ENCODE measurements around the gene PCBP3. TPM values are rescaled to one million over a fixed set of nuclear protein-coding genes. Genes with fewer than 3 reads are reported as not detected.
"Not testable (repeated sequence)": the region's sequence is repeated elsewhere in the genome, so short reads cannot be mapped to it uniquely, and the experiment has no call there.

PCBP3 gene
- total RNA-seq, 2 experiments from 2014 or later = 12.2 to 13.2 TPM

- Mint-ChIP-seq H3K4me3 (no peak overlapping the region), H3K9me3 (ENCODE audit: low read depth) (no peaks in the 10 kb centered on the region), H3K36me3 (ENCODE audit: low read depth) (no peaks in the 10 kb centered on the region), H3K27ac (no peak overlapping the region), H3K27me3 (no peaks in the 10 kb centered on the region), H3K4me1 (no peaks in the 10 kb centered on the region)
- no peak for DNase-seq
- ChIA-PET CTCF (no interaction called here), POLR2A (no interaction called here)
- intact Hi-C loops (cut with DNase I, micrococcal nuclease) = no loop called here
- no peak for ATAC-seq
Measured at GRCh38 chr21:45799765-45800338, 156.3 kb downstream of the PCBP3 start.

DNA sequence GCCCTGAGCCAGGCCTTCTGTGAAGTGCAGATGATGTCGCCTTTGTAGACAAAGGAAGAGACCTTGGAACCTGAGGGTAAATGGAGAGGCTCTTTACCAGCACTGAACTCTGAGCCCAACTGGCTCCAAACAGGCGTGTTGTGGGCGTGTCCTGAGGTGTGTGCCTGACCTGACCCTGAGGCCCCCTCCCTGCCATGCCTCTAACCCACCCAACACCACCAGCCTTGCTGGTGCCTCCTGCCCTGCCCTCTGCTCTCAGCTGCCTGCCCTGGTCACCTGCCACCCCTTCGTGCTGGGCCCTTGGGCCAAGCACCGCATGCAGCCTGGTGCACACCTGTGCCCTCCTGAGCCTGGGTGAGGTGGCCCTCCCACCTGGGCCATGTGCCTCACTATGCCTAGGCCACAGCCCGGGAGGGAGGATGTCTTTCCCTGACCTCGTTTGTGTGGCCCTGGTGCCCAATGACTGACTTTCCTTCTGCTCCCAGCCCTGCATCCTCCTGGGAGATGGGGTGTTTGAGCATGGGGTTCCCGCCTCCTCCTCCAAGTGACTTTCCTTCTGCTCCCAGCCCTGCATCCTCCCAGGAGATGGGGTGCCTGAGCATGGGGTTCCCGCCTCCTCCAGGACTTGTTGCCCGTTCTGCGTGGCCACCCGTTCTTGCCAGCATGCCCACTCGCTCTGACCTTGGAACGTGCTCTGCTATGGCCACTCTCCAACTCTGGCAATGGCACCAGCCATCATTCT lies 157.0 kb downstream of the PCBP3 start:
- no peaks in the 10 kb centered on the region for H3K4me1 Mint-ChIP-seq
- H3K27me3 Mint-ChIP-seq = no peaks in the 10 kb centered on the region
- intact Hi-C loops (cut with DNase I, micrococcal nuclease) = no loop called here
- no peak overlapping the region for H3K27ac Mint-ChIP-seq
- ChIA-PET CTCF (no interaction called here), POLR2A (no interaction called here)
- no peaks in the 10 kb centered on the region for H3K36me3 Mint-ChIP-seq (ENCODE audit: low read depth)
- H3K9me3 Mint-ChIP-seq (ENCODE audit: low read depth) = no peaks in the 10 kb centered on the region
- no peak overlapping the region for H3K4me3 Mint-ChIP-seq
- no peak for ATAC-seq
- no peak for DNase-seq

- Mint-ChIP-seq H3K27me3 (no peaks in the 10 kb centered on the region), H3K27ac (no peak overlapping the region), H3K36me3 (ENCODE audit: low read depth) (no peaks in the 10 kb centered on the region), H3K9me3 (ENCODE audit: low read depth) (no peaks in the 10 kb centered on the region), H3K4me1 (no peaks in the 10 kb centered on the region), H3K4me3 (no peak overlapping the region)
- intact Hi-C loops (cut with DNase I, micrococcal nuclease) = no loop called here
- CTCF ChIA-PET = no interaction called here
- no peak for ATAC-seq
- DNase-seq = no peak
- POLR2A ChIA-PET = no interaction called here
Measured at GRCh38 chr21:45801129-45801964, 157.8 kb downstream of the PCBP3 start.

GRCh38 chr21:45801989-45802388 lies 158.5 kb downstream of the PCBP3 start:
- H3K4me3 Mint-ChIP-seq = no peak overlapping the region
- H3K4me1 Mint-ChIP-seq = no peaks in the 10 kb centered on the region
- H3K36me3 Mint-ChIP-seq (ENCODE audit: low read depth) = peaks cover under 1% of the 10 kb centered on the region
- POLR2A ChIA-PET = no interaction called here
- CTCF ChIA-PET = no interaction called here
- no peak overlapping the region for H3K27ac Mint-ChIP-seq
- intact Hi-C loops (cut with DNase I, micrococcal nuclease) = no loop called here
- ATAC-seq (no peak), DNase-seq (no peak)
- H3K9me3 Mint-ChIP-seq (ENCODE audit: low read depth) = no peaks in the 10 kb centered on the region
- no peaks in the 10 kb centered on the region for H3K27me3 Mint-ChIP-seq

DNA sequence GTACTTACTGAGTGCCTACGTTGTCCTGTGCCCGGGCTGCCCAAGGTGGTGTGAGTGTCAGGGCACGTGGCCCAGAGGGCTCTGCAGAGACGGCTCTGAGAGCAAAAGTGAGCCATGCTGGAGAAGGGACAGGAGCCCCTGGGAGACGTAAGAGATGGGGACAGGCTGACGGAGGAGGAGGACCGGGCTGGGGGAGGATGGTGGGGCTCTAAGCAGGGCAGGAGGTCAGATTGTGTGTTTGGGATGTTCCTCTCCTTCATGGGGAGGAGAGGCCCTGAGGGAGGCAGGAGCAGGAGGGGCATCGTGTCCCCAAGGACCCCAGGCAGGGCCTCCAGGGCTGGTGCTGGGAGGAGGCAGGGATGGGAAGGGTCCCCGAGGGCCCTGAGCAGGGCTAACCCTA lies 158.9 kb downstream of the PCBP3 start:
- peaks cover 4% of the 10 kb centered on the region for H3K36me3 Mint-ChIP-seq (ENCODE audit: low read depth)
- no peaks in the 10 kb centered on the region for H3K27me3 Mint-ChIP-seq
- H3K9me3 Mint-ChIP-seq (ENCODE audit: low read depth) = no peaks in the 10 kb centered on the region
- H3K27ac Mint-ChIP-seq = no peak overlapping the region
- ATAC-seq (no peak), DNase-seq (no peak)
- intact Hi-C loops (cut with DNase I, micrococcal nuclease) = no loop called here
- CTCF ChIA-PET = no interaction called here
- POLR2A ChIA-PET = no interaction called here
- no peaks in the 10 kb centered on the region for H3K4me1 Mint-ChIP-seq
- no peak overlapping the region for H3K4me3 Mint-ChIP-seq

GRCh38 chr21:45802956-45803617 lies 159.6 kb downstream of the PCBP3 start:
- H3K9me3 Mint-ChIP-seq (ENCODE audit: low read depth) = no peaks in the 10 kb centered on the region
- no peaks in the 10 kb centered on the region for H3K4me1 Mint-ChIP-seq
- H3K27ac Mint-ChIP-seq = no peak overlapping the region
- ChIA-PET CTCF (no interaction called here), POLR2A (no interaction called here)
- intact Hi-C loops (cut with DNase I, micrococcal nuclease) = no loop called here
- H3K36me3 Mint-ChIP-seq (ENCODE audit: low read depth) = peaks cover 4% of the 10 kb centered on the region
- no peak for DNase-seq
- no peak for ATAC-seq
- H3K27me3 Mint-ChIP-seq = no peaks in the 10 kb centered on the region
- no peak overlapping the region for H3K4me3 Mint-ChIP-seq

GRCh38 chr21:45803618-45804340 lies 160.3 kb downstream of the PCBP3 start:
- Mint-ChIP-seq H3K27ac (no peak overlapping the region), H3K4me3 (no peak overlapping the region), H3K4me1 (no peaks in the 10 kb centered on the region), H3K9me3 (ENCODE audit: low read depth) (no peaks in the 10 kb centered on the region), H3K36me3 (ENCODE audit: low read depth) (peaks cover 4% of the 10 kb centered on the region), H3K27me3 (no peaks in the 10 kb centered on the region)
- DNase-seq = no peak
- intact Hi-C loops (cut with DNase I, micrococcal nuclease) = no loop called here
- no peak for ATAC-seq
- CTCF ChIA-PET = interaction anchor here (0.6 kb wide), 1 partner anchor 757 kb away, joined by 3 read pairs; no protein-coding TSS in a partner anchor
- POLR2A ChIA-PET = no interaction called here

DNA sequence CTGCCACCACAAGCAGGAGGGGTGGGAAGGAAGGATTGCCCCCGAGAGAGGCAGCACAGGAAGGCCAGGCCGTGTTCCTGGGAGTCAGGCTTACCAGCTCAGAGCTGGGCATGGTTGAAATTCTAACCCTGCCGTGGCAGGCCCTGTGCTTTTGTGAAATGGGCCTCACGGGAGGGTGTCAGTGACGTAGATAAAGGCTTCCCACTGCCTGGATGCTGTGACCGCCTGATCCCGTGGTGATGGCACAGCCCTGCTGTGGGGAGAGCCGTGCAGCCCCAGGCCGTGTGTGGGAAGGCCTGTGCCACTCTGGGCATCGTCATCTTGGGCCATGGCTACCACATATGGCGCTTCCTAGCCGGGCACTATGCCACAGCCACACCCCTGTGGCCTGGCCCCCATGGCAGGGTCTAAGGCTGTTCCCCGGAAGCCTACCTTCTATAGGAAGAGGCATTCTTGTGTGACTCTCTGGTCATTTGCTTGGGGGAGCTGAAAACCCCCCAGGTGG lies 161.3 kb downstream of the PCBP3 start:
- intact Hi-C loops (cut with DNase I, micrococcal nuclease) = no loop called here
- no peaks in the 10 kb centered on the region for H3K4me1 Mint-ChIP-seq
- no peak overlapping the region for H3K27ac Mint-ChIP-seq
- POLR2A ChIA-PET = no interaction called here
- CTCF ChIA-PET = no interaction called here
- DNase-seq (no peak), ATAC-seq (no peak)
- H3K36me3 Mint-ChIP-seq (ENCODE audit: low read depth) = peaks cover 4% of the 10 kb centered on the region
- no peaks in the 10 kb centered on the region for H3K9me3 Mint-ChIP-seq (ENCODE audit: low read depth)
- no peaks in the 10 kb centered on the region for H3K27me3 Mint-ChIP-seq
- no peak overlapping the region for H3K4me3 Mint-ChIP-seq

- no peak overlapping the region for H3K4me3 Mint-ChIP-seq
- H3K36me3 Mint-ChIP-seq (ENCODE audit: low read depth) = peaks cover 4% of the 10 kb centered on the region
- ChIA-PET POLR2A (no interaction called here), CTCF (no interaction called here)
- no peak for DNase-seq
- intact Hi-C loops (cut with DNase I, micrococcal nuclease) = no loop called here
- no peak for ATAC-seq
- H3K27ac Mint-ChIP-seq = no peak overlapping the region
- no peaks in the 10 kb centered on the region for H3K27me3 Mint-ChIP-seq
- no peaks in the 10 kb centered on the region for H3K4me1 Mint-ChIP-seq
- H3K9me3 Mint-ChIP-seq (ENCODE audit: low read depth) = no peaks in the 10 kb centered on the region
Measured at GRCh38 chr21:45805321-45805720, 161.8 kb downstream of the PCBP3 start.

DNA sequence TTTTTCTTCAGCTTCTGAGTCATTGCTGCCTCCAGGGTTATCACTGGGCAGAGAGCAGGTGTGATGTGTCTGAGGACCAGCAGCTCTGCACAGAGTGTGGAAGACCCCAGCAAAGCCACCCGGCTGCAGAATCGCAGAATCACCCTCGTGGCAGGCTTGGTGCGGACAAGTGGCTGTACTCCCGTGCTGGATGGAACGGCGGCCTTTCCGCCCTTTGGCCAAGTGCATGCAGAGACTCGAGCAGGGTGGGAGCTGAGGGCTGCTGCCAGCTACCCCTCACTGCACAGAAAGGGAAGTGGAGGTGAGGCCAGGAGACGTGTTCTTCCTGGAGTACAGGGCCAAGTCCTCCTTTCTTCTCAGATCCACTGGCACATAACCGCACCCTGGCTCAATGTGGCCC lies 162.5 kb downstream of the PCBP3 start:
- no peaks in the 10 kb centered on the region for H3K27me3 Mint-ChIP-seq
- H3K4me3 Mint-ChIP-seq = no peak overlapping the region
- ATAC-seq = no peak
- H3K27ac Mint-ChIP-seq = no peak overlapping the region
- ChIA-PET POLR2A (no interaction called here), CTCF (interaction anchor here (0.9 to 1.4 kb wide), 2 partner anchors 85 to 138 kb away, joined by 3 read pairs; no protein-coding TSS in a partner anchor)
- no peaks in the 10 kb centered on the region for H3K4me1 Mint-ChIP-seq
- intact Hi-C loops (cut with DNase I, micrococcal nuclease) = no loop called here
- no peak for DNase-seq
- H3K36me3 Mint-ChIP-seq (ENCODE audit: low read depth) = peaks cover 4% of the 10 kb centered on the region
- no peaks in the 10 kb centered on the region for H3K9me3 Mint-ChIP-seq (ENCODE audit: low read depth)

DNA sequence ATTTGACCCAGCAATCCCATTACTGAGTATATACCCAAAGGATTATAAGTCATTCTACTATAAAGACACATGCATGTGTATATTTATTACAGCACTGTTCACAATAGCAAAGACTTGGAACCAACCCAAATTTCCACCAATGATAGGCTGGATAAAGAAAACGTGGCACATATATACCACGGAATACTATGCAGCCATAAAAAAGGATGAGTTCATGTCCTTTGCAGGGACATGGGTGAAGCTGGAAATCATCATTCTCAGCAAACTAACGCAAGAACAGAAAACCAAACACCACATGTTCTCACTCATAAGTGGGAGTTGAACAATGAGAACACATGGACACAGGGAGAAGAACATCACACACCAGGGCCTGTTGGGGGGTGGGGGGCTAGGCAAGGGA lies 165.1 kb downstream of the PCBP3 start:
- H3K36me3 Mint-ChIP-seq (ENCODE audit: low read depth); H3K27me3 Mint-ChIP-seq; H3K4me1 Mint-ChIP-seq; H3K4me3 Mint-ChIP-seq; H3K27ac Mint-ChIP-seq; CTCF ChIA-PET; DNase-seq; POLR2A ChIA-PET; H3K9me3 Mint-ChIP-seq (ENCODE audit: low read depth); ATAC-seq; intact Hi-C loops (cut with DNase I, micrococcal nuclease): not testable (repeated sequence)
